Left lung (tissue), 10 donors: ENCODE data around the gene WWTR1. TPM values are rescaled to one million over a fixed set of nuclear protein-coding genes. Genes with fewer than 3 reads are reported as not detected.
A peak's percentile ranks its signal among the peaks of the same experiment; 100 is the strongest.

ENCODE experiments used
- ATAC-seq: fragments of 200-7000 bp; cut with Tn5 transposase; one replicate; pipeline ENCODE4 v1.9.1; 2020; ENCODE audit warnings: moderate library complexity
- DNase-seq, 4 donors: peaks; one replicate each; pipeline ENCODE4 v3.0.0-alpha.2; 2013 to 2020
- H3K27ac ChIP-seq, 2 donors: fragments of 200-600 bp; sonication (generic) in 1 of 2; one replicate each; pipeline versions ENCODE4 v1.5.0 to v1.8.0; 2020 to 2021
- H3K27me3 ChIP-seq, 2 donors: fragments of 200-600 bp; sonication (generic) in 1 of 2; one replicate each; pipeline versions ENCODE4 v1.5.0 to v1.8.0; 2020 to 2021
- H3K36me3 ChIP-seq, 2 donors: fragments of 200-600 bp; sonication (generic) in 1 of 2; one replicate each; pipeline versions ENCODE4 v1.5.0 to v1.8.0; 2020 to 2021
- H3K4me1 ChIP-seq, 2 donors: fragments of 200-600 bp; one replicate each; pipeline ENCODE4 v1.8.0; 2021
- H3K4me3 ChIP-seq, 2 donors: fragments of 200-600 bp; sonication (generic) in 1 of 2; one replicate each; pipeline versions ENCODE4 v1.5.0 to v1.8.0; 2020 to 2021; ENCODE audit warnings: mild to moderate bottlenecking in 1 of 2
- H3K9me3 ChIP-seq, 2 donors: fragments of 200-600 bp; sonication (generic) in 1 of 2; one replicate each; pipeline versions ENCODE4 v1.5.0 to v1.8.0; 2020 to 2021
- intact Hi-C, 2 donors: fragments of 100-400 bp; cut with DNase I; formaldehyde crosslinking; loops; one replicate each; pipeline versions ENCODE4 v1.11.2 to v1.14.2; 2022
- polyA plus RNA-seq, 6 donors: library from polyadenylated mRNA; unstranded; fragments of 120-200 nt; gene quantifications; one replicate each; pipeline ENCODE4 v1.2.1, GENCODE V29; 2013; ENCODE audit not compliant: insufficient read length in 6 of 6
- total RNA-seq, 2 donors: library from RNA; stranded (reverse); fragmentation: NEBNext Ultra II Directional; extraction: Animal tissue kit (Norgen Biotek cat#: 25700); gene quantifications; one replicate each; pipeline ENCODE4 v1.2.1, GENCODE V29; 2021
- TF ChIP-seq, protein P1 (sequence below), 2 donors: fragments of 200-600 bp; sonication (generic) in 1 of 2; IDR thresholded peaks; one replicate each; pipeline versions ENCODE4 v1.5.0 to v1.8.0; 2021; ENCODE audit warnings: antibody characterized with exemption in 2 of 2
- donor health status: DM: no; HTN: yes; CAD: no.
- donor health status: DM: no; HTN: no; CAD: no.

WWTR1 gene
- total and polyA plus RNA-seq, 8 donors: 74.2 to 124 (median 107) TPM

GRCh38 chr3:149599236-149599635 lies 58.6 kb downstream of the WWTR1 start:
- DNase-seq: no peak
- H3K27ac ChIP-seq: no peak overlapping the region
- peaks cover 10 to 25% of the 10 kb centered on the region in 2 donors for H3K4me1 ChIP-seq
- TF ChIP-seq, protein P1, sequence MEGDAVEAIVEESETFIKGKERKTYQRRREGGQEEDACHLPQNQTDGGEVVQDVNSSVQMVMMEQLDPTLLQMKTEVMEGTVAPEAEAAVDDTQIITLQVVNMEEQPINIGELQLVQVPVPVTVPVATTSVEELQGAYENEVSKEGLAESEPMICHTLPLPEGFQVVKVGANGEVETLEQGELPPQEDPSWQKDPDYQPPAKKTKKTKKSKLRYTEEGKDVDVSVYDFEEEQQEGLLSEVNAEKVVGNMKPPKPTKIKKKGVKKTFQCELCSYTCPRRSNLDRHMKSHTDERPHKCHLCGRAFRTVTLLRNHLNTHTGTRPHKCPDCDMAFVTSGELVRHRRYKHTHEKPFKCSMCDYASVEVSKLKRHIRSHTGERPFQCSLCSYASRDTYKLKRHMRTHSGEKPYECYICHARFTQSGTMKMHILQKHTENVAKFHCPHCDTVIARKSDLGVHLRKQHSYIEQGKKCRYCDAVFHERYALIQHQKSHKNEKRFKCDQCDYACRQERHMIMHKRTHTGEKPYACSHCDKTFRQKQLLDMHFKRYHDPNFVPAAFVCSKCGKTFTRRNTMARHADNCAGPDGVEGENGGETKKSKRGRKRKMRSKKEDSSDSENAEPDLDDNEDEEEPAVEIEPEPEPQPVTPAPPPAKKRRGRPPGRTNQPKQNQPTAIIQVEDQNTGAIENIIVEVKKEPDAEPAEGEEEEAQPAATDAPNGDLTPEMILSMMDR (IDR thresholded peaks at IDR 0.05): no peak
- no peak overlapping the region for H3K4me3 ChIP-seq
- H3K36me3 ChIP-seq: no peaks in the 10 kb centered on the region
- no peak for ATAC-seq
- intact Hi-C loops: no loop called here
- peaks cover 0 to 13% of the 10 kb centered on the region in 2 donors for H3K27me3 ChIP-seq
- H3K9me3 ChIP-seq: no peaks in the 10 kb centered on the region

GRCh38 chr3:149596134-149596770 lies 61.6 kb downstream of the WWTR1 start:
- no peak for DNase-seq
- H3K27ac ChIP-seq: peak overlapping the region; percentile 54 to 62
- no peak overlapping the region for H3K4me3 ChIP-seq
- intact Hi-C loops: no loop called here
- peak; percentile 73 for ATAC-seq
- no peaks in the 10 kb centered on the region for H3K9me3 ChIP-seq
- H3K4me1 ChIP-seq: peaks cover 2 to 16% of the 10 kb centered on the region in 2 donors
- TF ChIP-seq, protein P1 (IDR thresholded peaks at IDR 0.05): no peak
- no peaks in the 10 kb centered on the region for H3K27me3 ChIP-seq
- H3K36me3 ChIP-seq: no peaks in the 10 kb centered on the region

GRCh38 chr3:149593418-149594160 lies 64.2 kb downstream of the WWTR1 start:
- peaks cover 6 to 32% of the 10 kb centered on the region in 2 donors for H3K4me1 ChIP-seq
- intact Hi-C loops: no loop called here
- H3K36me3 ChIP-seq: no peaks in the 10 kb centered on the region
- no peak overlapping the region for H3K27ac ChIP-seq
- no peak for ATAC-seq
- no peak overlapping the region for H3K4me3 ChIP-seq
- no peaks in the 10 kb centered on the region for H3K9me3 ChIP-seq
- no peaks in the 10 kb centered on the region for H3K27me3 ChIP-seq
- DNase-seq: no peak
- TF ChIP-seq, protein P1 (IDR thresholded peaks at IDR 0.05): no peak

- DNase-seq (no peak), ATAC-seq (no peak)
- no peaks in the 10 kb centered on the region for H3K27me3 ChIP-seq
- H3K9me3 ChIP-seq: no peaks in the 10 kb centered on the region
- no peak overlapping the region for H3K27ac ChIP-seq
- peaks cover 6 to 40% of the 10 kb centered on the region in 2 donors for H3K4me1 ChIP-seq
- intact Hi-C loops: no loop called here
- H3K4me3 ChIP-seq: no peak overlapping the region
- TF ChIP-seq, protein P1 (IDR thresholded peaks at IDR 0.05): no peak
- H3K36me3 ChIP-seq: no peaks in the 10 kb centered on the region
Observed at GRCh38 chr3:149592758-149593240, 65.0 kb downstream of the WWTR1 start.
